Fibroblast of lung (primary cell): Measurements from ENCODE around the gene WNT3A.

ENCODE experiments used
- EZH2 ChIP-seq: IDR thresholded peaks from 2 replicates; pipeline ENCODE4 v1.5.1; 2012; ENCODE audit warnings: low read length, control low read depth, mild to moderate bottlenecking; ENCODE audit errors: missing control alignments
- TF ChIP-seq, protein P1 (sequence below), 2 donors: IDR thresholded peaks in 1 of 2; conservative IDR thresholded peaks in 1 of 2; 1 replicate in 1 of 2; 2 replicates in 1 of 2; pipeline ENCODE4 v1.5.1; 2011 to 2012; ENCODE audit warnings: low read length in 2 of 2, control low read depth in 1 of 2, inconsistent platforms in 1 of 2, low read depth in 1 of 2, mild to moderate bottlenecking in 1 of 2

DNA sequence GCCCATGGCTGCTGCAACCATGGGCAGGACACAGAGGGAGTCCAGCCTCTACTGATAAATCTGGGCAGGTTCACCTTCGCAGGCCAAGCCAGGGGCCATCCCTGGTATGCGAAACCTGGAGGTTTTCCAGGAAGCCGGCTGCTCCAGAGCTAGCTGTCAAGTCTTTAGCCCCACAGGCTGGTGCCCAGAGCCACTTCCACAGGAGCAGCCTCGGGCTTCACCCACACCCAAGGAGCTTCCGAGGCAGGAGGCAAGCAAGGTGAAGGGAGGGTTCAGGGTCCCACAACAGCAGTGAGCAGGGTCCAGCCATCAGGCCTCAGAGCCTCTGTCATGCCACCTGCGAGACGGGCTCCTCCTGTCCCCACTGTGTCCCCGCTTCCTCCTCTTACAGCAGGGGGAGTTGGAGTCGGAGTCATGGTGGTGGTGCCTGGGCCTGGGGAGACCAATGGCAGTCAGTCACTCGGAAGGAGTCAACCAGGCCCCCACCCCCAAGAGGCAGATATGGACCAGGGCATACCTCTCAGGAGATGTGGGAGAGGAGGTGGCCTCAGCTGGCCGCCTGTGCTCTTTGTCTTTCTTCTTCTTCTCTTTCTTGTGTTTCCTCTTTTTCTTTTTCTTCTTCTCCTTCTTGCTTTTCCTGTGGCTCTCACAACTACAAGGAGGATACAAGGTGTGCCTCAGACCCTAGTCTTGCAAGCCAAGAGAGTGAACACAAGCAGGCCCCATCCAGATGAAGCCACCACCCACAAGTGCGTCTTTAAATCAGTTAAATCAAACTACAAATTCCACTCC, 94.2 kb downstream of the WNT3A start:
- TF ChIP-seq, protein P1, sequence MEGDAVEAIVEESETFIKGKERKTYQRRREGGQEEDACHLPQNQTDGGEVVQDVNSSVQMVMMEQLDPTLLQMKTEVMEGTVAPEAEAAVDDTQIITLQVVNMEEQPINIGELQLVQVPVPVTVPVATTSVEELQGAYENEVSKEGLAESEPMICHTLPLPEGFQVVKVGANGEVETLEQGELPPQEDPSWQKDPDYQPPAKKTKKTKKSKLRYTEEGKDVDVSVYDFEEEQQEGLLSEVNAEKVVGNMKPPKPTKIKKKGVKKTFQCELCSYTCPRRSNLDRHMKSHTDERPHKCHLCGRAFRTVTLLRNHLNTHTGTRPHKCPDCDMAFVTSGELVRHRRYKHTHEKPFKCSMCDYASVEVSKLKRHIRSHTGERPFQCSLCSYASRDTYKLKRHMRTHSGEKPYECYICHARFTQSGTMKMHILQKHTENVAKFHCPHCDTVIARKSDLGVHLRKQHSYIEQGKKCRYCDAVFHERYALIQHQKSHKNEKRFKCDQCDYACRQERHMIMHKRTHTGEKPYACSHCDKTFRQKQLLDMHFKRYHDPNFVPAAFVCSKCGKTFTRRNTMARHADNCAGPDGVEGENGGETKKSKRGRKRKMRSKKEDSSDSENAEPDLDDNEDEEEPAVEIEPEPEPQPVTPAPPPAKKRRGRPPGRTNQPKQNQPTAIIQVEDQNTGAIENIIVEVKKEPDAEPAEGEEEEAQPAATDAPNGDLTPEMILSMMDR (conservative IDR thresholded peaks at IDR 0.05 in 1 of 2, IDR thresholded peaks at IDR 0.05 in 1 of 2; ENCODE audit: low read depth in 1 of 2, low read length in 2 of 2), result no peak
- TF ChIP-seq EZH2, result no peak
